ENCODE data around the gene PHACTR1. TPM values are rescaled to one million over a fixed set of nuclear protein-coding genes. Genes with fewer than 3 reads are reported as not detected.

Gene PHACTR1
- total and polyA plus RNA-seq, 8 donors, result 0.46 to 17.4 (median 6.4) TPM; not detected in 1

- peaks cover 0 to 4% (median 0%) of the 10 kb centered on the region in 3 donors for H3K27me3 ChIP-seq
- H3K9me3 ChIP-seq, result peaks cover 0 to 13% (median 6%) of the 10 kb centered on the region in 4 donors
- intact Hi-C loops (cut with DNase I; ENCODE audit: low total_unique reads), result loop anchor here (10.0 kb wide), 1 partner anchor 258 kb away; no protein-coding TSS in a partner anchor
- no peaks in the 10 kb centered on the region for H3K36me3 ChIP-seq
- peaks cover 0 to 21% (median 12%) of the 10 kb centered on the region in 4 donors for H3K4me1 ChIP-seq
- 46 to 71% (median 69%) methylated on average over 4 of the region's 4 CpGs for WGBS, 5 donors
- H3K27ac ChIP-seq, result no peak overlapping the region
- DNase-seq, result no peak
- H3K4me3 ChIP-seq, result no peak overlapping the region
- TF ChIP-seq POLR2A (IDR thresholded peaks at IDR 0.05) (no peak), EP300 (IDR thresholded peaks at IDR 0.05) (no peak), CTCF (IDR thresholded peaks at IDR 0.05) (no peak), POLR2AphosphoS5 (IDR thresholded peaks at IDR 0.05) (no peak)
Observed at GRCh38 chr6:12893036-12893435, 176.5 kb downstream of the PHACTR1 start.

- WGBS, 5 donors, result 85 to 90% (median 88%) methylated on average over 3 of the region's 3 CpGs
- Histone ChIP-seq H3K4me3 (no peak overlapping the region), H3K27me3 (peaks cover 0 to 4% (median 0%) of the 10 kb centered on the region in 3 donors), H3K27ac (no peak overlapping the region), H3K9me3 (peaks cover 0 to 13% (median 5%) of the 10 kb centered on the region in 4 donors), H3K36me3 (no peaks in the 10 kb centered on the region), H3K4me1 (peaks cover 0 to 21% (median 12%) of the 10 kb centered on the region in 4 donors)
- intact Hi-C loops (cut with DNase I; ENCODE audit: low total_unique reads), result loop anchor here (10.0 kb wide), 1 partner anchor 261 kb away; no protein-coding TSS in a partner anchor
- DNase-seq, result no peak
- TF ChIP-seq CTCF (IDR thresholded peaks at IDR 0.05), result no peak
- no peak for TF ChIP-seq POLR2AphosphoS5 (IDR thresholded peaks at IDR 0.05)
- TF ChIP-seq EP300 (IDR thresholded peaks at IDR 0.05), result no peak
- TF ChIP-seq POLR2A (IDR thresholded peaks at IDR 0.05), result no peak
Observed at GRCh38 chr6:12895721-12896120, 179.2 kb downstream of the PHACTR1 start.

GRCh38 chr6:12896208-12896733 is 179.7 kb downstream of the PHACTR1 start:
- intact Hi-C loops (cut with DNase I; ENCODE audit: low total_unique reads), result loop anchor here (10.0 kb wide), 1 partner anchor 261 kb away; no protein-coding TSS in a partner anchor
- DNase-seq, result no peak
- Histone ChIP-seq H3K36me3 (no peaks in the 10 kb centered on the region), H3K4me3 (no peak overlapping the region), H3K27ac (no peak overlapping the region), H3K9me3 (peaks cover 0 to 10% (median 4%) of the 10 kb centered on the region in 4 donors), H3K4me1 (peaks cover 0 to 21% (median 12%) of the 10 kb centered on the region in 4 donors), H3K27me3 (peaks cover 0 to 4% (median 0%) of the 10 kb centered on the region in 3 donors)
- TF ChIP-seq EP300 (IDR thresholded peaks at IDR 0.05) (no peak), POLR2AphosphoS5 (IDR thresholded peaks at IDR 0.05) (no peak)
- 50 to 67% (median 60%) methylated on average over 7 of the region's 7 CpGs for WGBS, 5 donors

GRCh38 chr6:12898603-12899002 is 182.0 kb downstream of the PHACTR1 start:
- DNase-seq, result no peak
- Histone ChIP-seq H3K4me1 (peaks cover 0 to 14% (median 9%) of the 10 kb centered on the region in 4 donors), H3K9me3 (no peaks in the 10 kb centered on the region), H3K27ac (no peak overlapping the region), H3K36me3 (no peaks in the 10 kb centered on the region), H3K27me3 (peaks cover 0 to 4% (median 0%) of the 10 kb centered on the region in 3 donors), H3K4me3 (no peak overlapping the region)
- intact Hi-C loops (cut with DNase I; ENCODE audit: low total_unique reads), result loop anchor here (10.0 kb wide), 1 partner anchor 264 kb away; no protein-coding TSS in a partner anchor
- WGBS, 5 donors, result 90 to 92% (median 91%) methylated on average over 10 of the region's 10 CpGs
- no peak for TF ChIP-seq POLR2A (IDR thresholded peaks at IDR 0.05)
- TF ChIP-seq POLR2AphosphoS5 (IDR thresholded peaks at IDR 0.05), result no peak
- TF ChIP-seq CTCF (IDR thresholded peaks at IDR 0.05), result no peak
- no peak for TF ChIP-seq EP300 (IDR thresholded peaks at IDR 0.05)

Data from stomach (tissue), 9 donors.